HEK293 (cell line): ENCODE measurements around the gene ST3GAL2.

Experiments used
- CTCF ChIA-PET: fragments of 350-600 bp; formaldehyde crosslinking; extraction: SDS; loops from one replicate; lab custom pipeline; 2021; ENCODE audit warnings: antibody characterized with exemption; lab: Yijun Ruan, JAX
- POLR2A ChIA-PET: fragments of 300-600 bp; formaldehyde crosslinking; extraction: SDS; loops from one replicate; lab custom pipeline; 2020; ENCODE audit warnings: antibody characterized with exemption, inconsistent platforms; lab: Yijun Ruan, JAX
- H3K27ac ChIP-seq: fragments of 200-500 bp; sonication (Bioruptor generic); 2 replicates; pipeline ENCODE4 v1.5.1; 2014; ENCODE audit warnings: low read depth, low read length, control low read depth, inconsistent platforms; ENCODE audit errors: extremely low read depth
- H3K36me3 ChIP-seq, 2 experiments: fragments of 200-500 bp in 1 of 2; sonication (Bioruptor generic) in 1 of 2; 1 replicate in 1 of 2; 2 replicates in 1 of 2; pipeline ENCODE4 v1.5.1; 2014 to 2017; ENCODE audit warnings: inconsistent platforms in 2 of 2, low read length in 2 of 2; ENCODE audit not compliant: control insufficient read depth in 2 of 2, insufficient read depth in 1 of 2
- H3K4me1 ChIP-seq: fragments of 200-500 bp; sonication (Bioruptor generic); 2 replicates; pipeline ENCODE4 v1.5.1; 2014; ENCODE audit warnings: mild to moderate bottlenecking, low read length, inconsistent platforms; ENCODE audit not compliant: control insufficient read depth, insufficient read depth
- H3K4me3 ChIP-seq: 2 replicates; pipeline ENCODE4 v1.5.1; 2011; ENCODE audit warnings: low read depth, mild to moderate bottlenecking, control low read depth, low read length, moderate library complexity
- H3K9me3 ChIP-seq: fragments of 200-500 bp; sonication (Bioruptor generic); 2 replicates; pipeline ENCODE4 v1.5.1; 2014; ENCODE audit warnings: low read depth, low read length, inconsistent platforms; ENCODE audit not compliant: control insufficient read depth, insufficient read depth
- ELK4 ChIP-seq: IDR thresholded peaks from 2 replicates; pipeline ENCODE4 v1.6.1; 2011; ENCODE audit warnings: mild to moderate bottlenecking, low read depth, low read length, borderline replicate concordance
- KLF1 ChIP-seq: fragments of 450-650 bp; formaldehyde crosslinking; IDR thresholded peaks from 2 replicates; pipeline ENCODE4 v1.5.1; 2016; ENCODE audit warnings: missing biosample characterization, missing genetic modification characterization
- SALL2 ChIP-seq: fragments of 450-650 bp; formaldehyde crosslinking; IDR thresholded peaks from 2 replicates; pipeline ENCODE4 v1.5.0; 2017; ENCODE audit warnings: missing biosample characterization, mild to moderate bottlenecking, missing genetic modification characterization, borderline replicate concordance
- TCF7L2 ChIP-seq: IDR thresholded peaks from 2 replicates; pipeline ENCODE4 v1.6.1; 2011; ENCODE audit warnings: low read depth, mild to moderate bottlenecking, inconsistent platforms, low read length, moderate library complexity, borderline replicate concordance
- ZIC2 ChIP-seq: fragments of 450-650 bp; formaldehyde crosslinking; IDR thresholded peaks from 2 replicates; pipeline ENCODE4 v1.5.1; 2016; ENCODE audit warnings: missing biosample characterization, missing genetic modification characterization
- ZNF169 ChIP-seq: fragments of 450-650 bp; formaldehyde crosslinking; IDR thresholded peaks from 2 replicates; pipeline ENCODE4 v1.5.1; 2016; ENCODE audit warnings: missing biosample characterization, missing genetic modification characterization
- ZNF239 ChIP-seq: fragments of 450-650 bp; formaldehyde crosslinking; IDR thresholded peaks from 2 replicates; pipeline ENCODE4 v1.5.1; 2016; ENCODE audit warnings: missing biosample characterization, missing genetic modification characterization
- ZNF530 ChIP-seq: fragments of 450-650 bp; formaldehyde crosslinking; IDR thresholded peaks from 2 replicates; pipeline ENCODE4 v1.5.1; 2016; ENCODE audit warnings: low read depth, missing biosample characterization, missing genetic modification characterization
- ZNF561 ChIP-seq: fragments of 450-650 bp; IDR thresholded peaks from 2 replicates; pipeline ENCODE4 v1.5.1; 2018; ENCODE audit warnings: missing biosample characterization, missing genetic modification characterization, borderline replicate concordance
- ZNF623 ChIP-seq: fragments of 450-650 bp; formaldehyde crosslinking; IDR thresholded peaks from 2 replicates; pipeline ENCODE4 v1.5.1; 2016; ENCODE audit warnings: missing biosample characterization, missing genetic modification characterization
- ZNF777 ChIP-seq: fragments of 450-650 bp; formaldehyde crosslinking; IDR thresholded peaks from 2 replicates; pipeline ENCODE4 v1.5.1; 2017; ENCODE audit warnings: missing biosample characterization, missing genetic modification characterization, borderline replicate concordance
- ZSCAN18 ChIP-seq: fragments of 450-650 bp; formaldehyde crosslinking; IDR thresholded peaks from 2 replicates; pipeline ENCODE4 v1.5.1; 2016; ENCODE audit warnings: missing biosample characterization, missing genetic modification characterization
- ZSCAN23 ChIP-seq: fragments of 450-650 bp; formaldehyde crosslinking; IDR thresholded peaks from 2 replicates; pipeline ENCODE4 v1.5.1; 2016; ENCODE audit warnings: missing biosample characterization, missing genetic modification characterization
- TF ChIP-seq, protein P1 (sequence below): fragments of 450-650 bp; formaldehyde crosslinking; IDR thresholded peaks from 2 replicates; pipeline ENCODE4 v1.5.1; 2016; ENCODE audit warnings: missing biosample characterization, missing genetic modification characterization
- TF ChIP-seq, protein P2 (sequence below): fragments of 450-650 bp; formaldehyde crosslinking; IDR thresholded peaks from 2 replicates; pipeline ENCODE4 v1.5.1; 2016; ENCODE audit warnings: missing biosample characterization, missing genetic modification characterization

Gene ST3GAL2

DNA sequence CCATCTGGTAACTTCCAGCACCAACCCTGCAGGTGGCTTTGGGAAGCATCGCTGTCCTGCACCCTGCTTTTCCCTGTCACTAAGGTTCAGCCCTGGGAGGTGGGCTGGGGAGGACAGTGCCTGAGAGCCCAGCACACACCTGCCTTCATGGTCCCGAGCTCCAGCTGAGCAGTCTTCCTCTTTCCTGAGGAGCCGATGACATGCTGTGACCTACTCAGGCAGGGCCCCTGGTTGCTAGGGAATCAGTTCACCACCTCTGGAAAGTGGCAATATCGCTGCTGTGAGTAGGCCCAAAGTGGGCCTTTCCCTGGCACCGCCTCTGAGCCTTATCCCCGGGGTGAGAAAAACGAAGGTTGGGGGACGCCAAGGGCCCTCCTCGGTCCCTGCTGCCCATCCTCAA, 17.9 kb downstream of the ST3GAL2 start:
- POLR2A ChIA-PET: interaction anchor here (1.1 kb wide), 1 partner anchor 12 kb away, joined by 3 read pairs; no protein-coding TSS in a partner anchor
- H3K4me1 ChIP-seq: peaks cover 3% of the 10 kb centered on the region; the same call in 1 of the 2 replicates
- H3K9me3 ChIP-seq: no peaks in the 10 kb centered on the region
- peaks cover 0 to 6% of the 10 kb centered on the region in 2 experiments; a peak in 1 of 3 replicates for H3K36me3 ChIP-seq
- CTCF ChIA-PET: interaction anchor here (0.6 kb wide), 1 partner anchor 68 kb away, joined by 3 read pairs; no protein-coding TSS in a partner anchor
- H3K27ac ChIP-seq: no peak overlapping the region
- H3K4me3 ChIP-seq: no peak overlapping the region
- TF ChIP-seq ZIC2 (tag by site-specific recombination) (peak; percentile 60), ZNF169 (tag by site-specific recombination) (no peak)

- peaks cover 3% of the 10 kb centered on the region; the same call in 1 of the 2 replicates for H3K4me1 ChIP-seq
- ChIA-PET POLR2A (no interaction called here), CTCF (interaction anchor here (0.6 to 1.1 kb wide), 3 partner anchors 9 to 40 kb away, joined by 3 to 4 read pairs (median 3); no protein-coding TSS in a partner anchor)
- H3K9me3 ChIP-seq: no peaks in the 10 kb centered on the region
- TF ChIP-seq, protein P1, sequence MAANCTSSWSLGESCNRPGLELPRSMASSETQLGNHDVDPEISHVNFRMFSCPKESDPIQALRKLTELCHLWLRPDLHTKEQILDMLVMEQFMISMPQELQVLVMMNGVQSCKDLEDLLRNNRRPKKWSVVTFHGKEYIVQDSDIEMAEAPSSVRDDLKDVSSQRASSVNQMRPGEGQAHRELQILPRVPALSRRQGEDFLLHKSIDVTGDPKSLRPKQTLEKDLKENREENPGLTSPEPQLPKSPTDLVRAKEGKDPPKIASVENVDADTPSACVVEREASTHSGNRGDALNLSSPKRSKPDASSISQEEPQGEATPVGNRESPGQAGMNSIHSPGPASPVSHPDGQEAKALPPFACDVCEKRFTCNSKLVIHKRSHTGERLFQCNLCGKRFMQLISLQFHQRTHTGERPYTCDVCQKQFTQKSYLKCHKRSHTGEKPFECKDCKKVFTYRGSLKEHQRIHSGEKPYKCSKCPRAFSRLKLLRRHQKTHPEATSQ: no peak
- TF ChIP-seq, protein P2, sequence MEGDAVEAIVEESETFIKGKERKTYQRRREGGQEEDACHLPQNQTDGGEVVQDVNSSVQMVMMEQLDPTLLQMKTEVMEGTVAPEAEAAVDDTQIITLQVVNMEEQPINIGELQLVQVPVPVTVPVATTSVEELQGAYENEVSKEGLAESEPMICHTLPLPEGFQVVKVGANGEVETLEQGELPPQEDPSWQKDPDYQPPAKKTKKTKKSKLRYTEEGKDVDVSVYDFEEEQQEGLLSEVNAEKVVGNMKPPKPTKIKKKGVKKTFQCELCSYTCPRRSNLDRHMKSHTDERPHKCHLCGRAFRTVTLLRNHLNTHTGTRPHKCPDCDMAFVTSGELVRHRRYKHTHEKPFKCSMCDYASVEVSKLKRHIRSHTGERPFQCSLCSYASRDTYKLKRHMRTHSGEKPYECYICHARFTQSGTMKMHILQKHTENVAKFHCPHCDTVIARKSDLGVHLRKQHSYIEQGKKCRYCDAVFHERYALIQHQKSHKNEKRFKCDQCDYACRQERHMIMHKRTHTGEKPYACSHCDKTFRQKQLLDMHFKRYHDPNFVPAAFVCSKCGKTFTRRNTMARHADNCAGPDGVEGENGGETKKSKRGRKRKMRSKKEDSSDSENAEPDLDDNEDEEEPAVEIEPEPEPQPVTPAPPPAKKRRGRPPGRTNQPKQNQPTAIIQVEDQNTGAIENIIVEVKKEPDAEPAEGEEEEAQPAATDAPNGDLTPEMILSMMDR (tag by site-specific recombination): no peak
- TF ChIP-seq ZNF561 (tag by site-specific recombination) (no peak), ZNF239 (no peak), ZNF777 (tag by site-specific recombination) (no peak), ELK4 (no peak), ZNF530 (no peak), SALL2 (tag by site-specific recombination) (no peak), ZSCAN18 (no peak), ZSCAN23 (tag by site-specific recombination) (no peak), TCF7L2 (no peak)
- no peak overlapping the region for H3K27ac ChIP-seq
- H3K36me3 ChIP-seq: peaks cover 0 to 2% of the 10 kb centered on the region in 2 experiments; a peak in 1 of 3 replicates
- H3K4me3 ChIP-seq: no peak overlapping the region
These were observed 19.2 kb downstream of the ST3GAL2 start for GRCh38 chr16:70419384-70420327.

DNA sequence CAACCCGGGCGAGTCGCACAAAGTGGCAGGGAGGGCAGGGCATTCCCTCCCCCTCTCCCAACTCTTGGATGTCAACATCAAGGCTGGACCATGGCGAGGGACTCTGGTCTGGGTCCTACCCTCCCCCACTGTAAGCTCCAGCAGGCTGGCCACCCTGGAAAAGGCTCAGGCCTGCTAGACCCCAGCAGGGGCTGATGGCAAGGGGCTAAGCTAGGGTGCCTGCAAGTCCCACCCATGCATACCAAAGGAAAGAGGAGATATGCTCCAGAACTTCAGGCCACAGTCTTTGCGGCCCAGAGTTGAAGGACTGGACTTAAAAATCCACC, 19.9 kb downstream of the ST3GAL2 start:
- Histone ChIP-seq H3K27ac (no peak overlapping the region), H3K9me3 (no peaks in the 10 kb centered on the region)
- ChIA-PET CTCF (interaction anchor here (1.1 kb wide), 1 partner anchor 10 kb away, joined by 4 read pairs; no protein-coding TSS in a partner anchor), POLR2A (no interaction called here)
- TF ChIP-seq ZNF623 (tag by site-specific recombination): no peak
- TF ChIP-seq KLF1 (tag by site-specific recombination): peak; percentile 58; the same call in 1 of the 2 replicates
- TF ChIP-seq, all 188 proteins: peak for 1
- H3K4me3 ChIP-seq: no peak overlapping the region
- no peaks in the 10 kb centered on the region for H3K36me3 ChIP-seq
- H3K4me1 ChIP-seq: peaks cover 3% of the 10 kb centered on the region; the same call in 1 of the 2 replicates
